ENCODE results near the gene MYRIP.

GRCh38 chr3:40166997-40167396 lies 357.6 kb downstream of the MYRIP start:
- no peak for TF ChIP-seq POLR2A (IDR thresholded peaks at IDR 0.05)
- no peak for TF ChIP-seq CTCF (IDR thresholded peaks at IDR 0.05)

All from uterus (tissue), 2 donors.